Smooth muscle cell (in vitro differentiated cells): ENCODE data around the gene MT1M. TPM values are rescaled to one million over a fixed set of nuclear protein-coding genes. Genes with fewer than 3 reads are reported as not detected.

Experiments
- DNase-seq: peaks from one replicate; lab custom pipeline; 2025; ENCODE audit not compliant: unreplicated experiment; lab: John Stamatoyannopoulos, UW
- H2AFZ ChIP-seq: fragments of 200-600 bp; sonication (generic); 2 replicates; pipeline ENCODE4 v1.6.0; 2016; ENCODE audit warnings: antibody characterized with exemption, low read depth, mild to moderate bottlenecking
- H3F3A ChIP-seq: fragments of 200-600 bp; sonication (generic); 2 replicates; pipeline ENCODE4 v1.6.0; 2017; ENCODE audit warnings: antibody characterized with exemption, low read depth
- H3K27ac ChIP-seq: fragments of 200-600 bp; sonication (generic); 2 replicates; pipeline ENCODE4 v1.5.1; 2016; ENCODE audit warnings: low read depth, mild to moderate bottlenecking
- H3K27me3 ChIP-seq: fragments of 200-600 bp; sonication (generic); 2 replicates; pipeline ENCODE4 v1.6.1; 2016; ENCODE audit warnings: low read depth, mild to moderate bottlenecking
- H3K36me3 ChIP-seq: fragments of 200-600 bp; sonication (generic); 2 replicates; pipeline ENCODE4 v1.5.1; 2016; ENCODE audit warnings: low read depth
- H3K4me1 ChIP-seq: fragments of 200-600 bp; sonication (generic); 2 replicates; pipeline ENCODE4 v1.5.1; 2016; ENCODE audit warnings: low read depth
- H3K4me2 ChIP-seq: fragments of 200-600 bp; sonication (generic); 2 replicates; pipeline ENCODE4 v1.6.0; 2016; ENCODE audit warnings: mild to moderate bottlenecking
- H3K4me3 ChIP-seq: fragments of 200-600 bp; sonication (generic); 2 replicates; pipeline ENCODE4 v1.5.1; 2016; ENCODE audit warnings: mild to moderate bottlenecking
- H3K79me2 ChIP-seq: fragments of 200-600 bp; sonication (generic); 2 replicates; pipeline ENCODE4 v1.6.0; 2016; ENCODE audit warnings: low read depth, mild to moderate bottlenecking
- H3K9ac ChIP-seq: fragments of 200-600 bp; sonication (generic); 2 replicates; pipeline ENCODE4 v1.6.0; 2016; ENCODE audit warnings: low read depth
- H3K9me3 ChIP-seq: fragments of 200-600 bp; sonication (generic); replicated peaks from 2 replicates; pipeline ENCODE4 v1.5.1; 2016; ENCODE audit warnings: low read depth
- H4K20me1 ChIP-seq: fragments of 200-600 bp; sonication (generic); 2 replicates; pipeline ENCODE4 v1.6.0; 2016; ENCODE audit warnings: low read depth
- CTCF ChIP-seq: fragments of 200-600 bp; sonication (generic); IDR thresholded peaks from 2 replicates; pipeline ENCODE4 v1.5.1; 2017; ENCODE audit warnings: borderline replicate concordance, mild to moderate bottlenecking, antibody characterized with exemption; ENCODE audit not compliant: insufficient read depth, poor library complexity, severe bottlenecking
- WGBS: methylation state at CpG from one replicate; pipeline ENCODE4 v1.1.7; 2016; ENCODE audit warnings: low lambda C conversion rate; 5-methylcytosine and 5-hydroxymethylcytosine counted together
- polyA plus RNA-seq: library from polyadenylated mRNA; unstranded; fragments of >200 nt; fragmentation: Nextera tagmentation; extraction: Ambion mirVana; gene quantifications from 2 replicates; pipeline ENCODE4 v1.2.1, GENCODE V29; 2016
- total RNA-seq: library from RNA; depleted of rRNA; stranded (reverse); fragments of >200 nt; gene quantifications from 2 replicates; pipeline ENCODE4 v1.2.3, GENCODE V29; 2014

The MT1M gene
- total and polyA plus RNA-seq, 2 experiments from 2014 or later, result 0.19 TPM; not detected in 1

DNA sequence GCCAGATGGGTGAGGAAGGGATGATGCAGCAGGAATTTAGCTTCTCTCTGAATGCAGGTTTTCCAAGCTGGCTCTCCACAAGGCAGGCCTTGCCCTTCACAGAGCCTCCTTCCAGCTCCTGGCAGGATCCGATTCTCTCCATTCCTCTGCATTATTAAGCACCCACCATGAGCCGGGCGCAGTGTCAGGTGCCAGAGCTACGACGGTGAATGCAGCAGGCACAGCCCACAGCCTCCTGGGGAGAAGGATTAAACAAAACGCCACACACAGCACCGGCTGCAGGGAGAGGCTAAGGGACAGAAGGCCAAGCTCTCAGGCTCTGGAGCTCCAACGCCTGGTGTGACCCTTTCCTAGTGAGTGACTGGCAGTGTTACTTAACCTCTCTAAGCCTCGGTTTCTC lies 31.1 kb upstream of the MT1M start:
- no peaks in the 10 kb centered on the region for H4K20me1 ChIP-seq
- DNase-seq, result no peak
- no peak overlapping the region for H2AFZ ChIP-seq
- H3K4me1 ChIP-seq, result no peaks in the 10 kb centered on the region
- no peak for TF ChIP-seq CTCF
- H3K79me2 ChIP-seq, result no peaks in the 10 kb centered on the region
- no peaks in the 10 kb centered on the region for H3K36me3 ChIP-seq
- H3K9ac ChIP-seq, result no peak overlapping the region
- no peak overlapping the region for H3K4me2 ChIP-seq
- 82% methylated on average over 9 of the region's 9 CpGs for WGBS
- H3K27ac ChIP-seq, result no peak overlapping the region
- no peak overlapping the region for H3K4me3 ChIP-seq
- H3K9me3 ChIP-seq, result no peaks in the 10 kb centered on the region
- no peaks in the 10 kb centered on the region for H3K27me3 ChIP-seq
- H3F3A ChIP-seq, result no peaks in the 10 kb centered on the region

DNA sequence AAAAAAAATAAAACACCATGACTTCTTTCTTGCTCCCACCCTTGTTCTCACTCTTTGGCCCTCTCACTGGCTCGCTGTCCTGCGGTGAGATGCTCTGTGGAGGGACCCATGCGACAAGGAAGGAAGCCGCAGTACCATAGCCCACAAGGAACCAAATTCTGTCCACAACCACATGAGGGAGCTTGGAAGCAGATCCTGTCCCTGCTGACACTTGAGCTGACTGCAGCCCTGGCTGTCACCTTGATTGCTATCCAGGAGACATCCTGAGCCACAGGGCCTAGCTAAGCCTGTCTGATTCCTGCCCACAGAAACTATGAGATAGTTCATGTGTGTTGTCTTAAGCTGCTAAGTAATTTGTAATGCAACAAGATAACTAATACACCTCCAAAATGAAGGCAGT lies 28.9 kb upstream of the MT1M start:
- 53% methylated on average over 4 of the region's 4 CpGs for WGBS
- Histone ChIP-seq H3K9ac (no peak overlapping the region), H2AFZ (no peak overlapping the region), H3K27ac (no peak overlapping the region), H3K4me3 (no peak overlapping the region), H3K9me3 (no peaks in the 10 kb centered on the region), H3K27me3 (no peaks in the 10 kb centered on the region), H3K4me2 (no peak overlapping the region), H4K20me1 (no peaks in the 10 kb centered on the region), H3K4me1 (peaks cover 1% of the 10 kb centered on the region), H3K36me3 (no peaks in the 10 kb centered on the region), H3K79me2 (no peaks in the 10 kb centered on the region), H3F3A (peaks cover 8% of the 10 kb centered on the region)
- peak; percentile 31 for TF ChIP-seq CTCF
- no peak for DNase-seq

DNA sequence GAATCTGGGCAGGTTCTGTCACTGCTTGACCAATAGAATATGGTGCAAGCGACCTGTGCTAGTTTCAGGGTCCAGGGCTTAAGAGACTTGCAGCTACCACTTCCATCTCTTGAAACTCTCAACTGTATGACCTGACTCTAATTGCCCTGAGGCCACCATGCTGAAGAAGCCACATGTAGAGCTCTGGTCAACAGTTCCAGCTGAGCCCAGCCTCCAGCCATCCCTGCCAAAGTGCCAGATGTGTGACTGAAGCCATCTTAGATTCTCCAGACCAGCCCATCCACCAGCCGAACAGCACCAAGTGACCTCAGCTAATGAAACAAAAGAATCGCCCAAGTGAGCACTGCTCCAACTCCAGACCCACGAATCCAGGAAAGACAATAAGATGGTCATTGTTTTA lies 27.5 kb upstream of the MT1M start:
- no peak for DNase-seq
- no peak overlapping the region for H3K9ac ChIP-seq
- H3K4me1 ChIP-seq, result peaks cover 15% of the 10 kb centered on the region
- no peaks in the 10 kb centered on the region for H4K20me1 ChIP-seq
- H3K79me2 ChIP-seq, result no peaks in the 10 kb centered on the region
- no peak overlapping the region for H3K27ac ChIP-seq
- no peak overlapping the region for H3K4me3 ChIP-seq
- H3K36me3 ChIP-seq, result no peaks in the 10 kb centered on the region
- H3K4me2 ChIP-seq, result no peak overlapping the region
- WGBS, result 89% methylated on average over 4 of the region's 4 CpGs
- TF ChIP-seq CTCF, result no peak
- H3K27me3 ChIP-seq, result no peaks in the 10 kb centered on the region
- H3F3A ChIP-seq, result peaks cover 20% of the 10 kb centered on the region
- H3K9me3 ChIP-seq, result no peaks in the 10 kb centered on the region
- H2AFZ ChIP-seq, result no peak overlapping the region

DNA sequence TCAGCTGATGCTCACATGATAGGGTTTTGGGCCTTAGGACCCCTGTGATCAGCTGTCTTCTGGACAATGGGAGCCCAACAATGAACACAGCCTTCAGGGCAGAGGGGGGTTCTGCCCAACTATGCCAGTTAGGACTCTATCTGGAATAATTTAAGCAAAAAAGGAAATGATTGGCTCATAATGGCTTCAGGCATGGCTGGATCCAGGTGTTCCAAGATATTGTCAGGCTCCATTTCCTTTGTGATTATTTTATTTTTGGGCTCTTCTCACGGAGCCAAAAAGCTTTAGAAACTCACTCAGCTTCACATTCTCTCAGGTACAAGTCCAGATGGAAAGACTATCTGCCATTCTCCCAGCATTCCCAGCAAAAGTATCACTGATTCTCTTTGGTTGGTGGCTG lies 27.0 kb upstream of the MT1M start:
- no peaks in the 10 kb centered on the region for H3K27me3 ChIP-seq
- H3K27ac ChIP-seq, result no peak overlapping the region
- H3F3A ChIP-seq, result peaks cover 21% of the 10 kb centered on the region
- TF ChIP-seq CTCF, result no peak
- 93% methylated on average over 1 of the region's 1 CpG for WGBS
- H2AFZ ChIP-seq, result no peak overlapping the region
- H3K9ac ChIP-seq, result no peak overlapping the region
- H3K9me3 ChIP-seq, result no peaks in the 10 kb centered on the region
- no peaks in the 10 kb centered on the region for H3K79me2 ChIP-seq
- peaks cover 18% of the 10 kb centered on the region for H3K4me1 ChIP-seq
- no peaks in the 10 kb centered on the region for H3K36me3 ChIP-seq
- H4K20me1 ChIP-seq, result no peaks in the 10 kb centered on the region
- no peak for DNase-seq
- H3K4me2 ChIP-seq, result no peak overlapping the region
- no peak overlapping the region for H3K4me3 ChIP-seq
